8988T (cell line): ENCODE results near the gene TTC28.
"Not testable (repeated sequence)": the region's sequence is repeated elsewhere in the genome, so short reads cannot be mapped to it uniquely, and the experiment has no call there.

Experiments used
- DNase-seq: peaks from one replicate; pipeline ENCODE4 v3.0.0; 2011

The TTC28 gene

DNA sequence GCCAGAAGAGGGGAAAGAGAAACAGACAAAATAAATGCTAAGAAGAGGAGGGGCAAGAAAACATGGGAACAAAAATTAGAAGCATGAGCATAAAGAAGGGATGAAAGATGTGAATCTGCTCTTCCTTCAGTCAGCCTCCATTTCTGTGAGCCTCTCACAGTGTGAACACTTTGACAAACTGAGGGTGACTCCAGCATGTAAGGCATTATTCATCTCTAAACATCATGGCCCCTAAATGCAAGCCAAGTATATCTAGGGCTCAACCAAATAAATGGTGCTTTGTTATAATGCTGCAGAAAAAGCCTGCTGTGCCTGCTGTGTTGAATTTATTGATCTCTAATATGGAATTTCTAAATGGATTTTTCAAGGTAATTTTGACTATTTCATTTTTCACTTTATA is 281.3 kb downstream of the TTC28 start:
- DNase-seq = no peak

DNA sequence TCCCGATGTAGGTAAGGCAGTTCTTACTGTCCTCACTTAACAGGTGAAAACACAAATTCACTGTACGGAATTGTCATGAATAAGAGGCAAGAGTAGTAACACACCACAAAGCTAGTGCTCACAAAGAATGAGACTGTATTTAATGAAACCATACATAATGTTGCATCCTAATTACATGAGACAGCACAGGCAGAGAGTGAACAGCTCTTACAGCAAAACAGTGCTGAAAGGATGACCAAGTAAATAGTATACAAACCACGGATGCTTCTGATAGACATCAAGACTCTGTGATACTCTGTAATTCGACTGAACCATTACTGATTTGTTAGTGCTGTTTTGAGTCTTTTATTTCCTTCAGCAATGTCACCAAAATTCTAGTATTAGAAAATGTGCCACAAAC is 282.3 kb downstream of the TTC28 start:
- no peak for DNase-seq

DNA sequence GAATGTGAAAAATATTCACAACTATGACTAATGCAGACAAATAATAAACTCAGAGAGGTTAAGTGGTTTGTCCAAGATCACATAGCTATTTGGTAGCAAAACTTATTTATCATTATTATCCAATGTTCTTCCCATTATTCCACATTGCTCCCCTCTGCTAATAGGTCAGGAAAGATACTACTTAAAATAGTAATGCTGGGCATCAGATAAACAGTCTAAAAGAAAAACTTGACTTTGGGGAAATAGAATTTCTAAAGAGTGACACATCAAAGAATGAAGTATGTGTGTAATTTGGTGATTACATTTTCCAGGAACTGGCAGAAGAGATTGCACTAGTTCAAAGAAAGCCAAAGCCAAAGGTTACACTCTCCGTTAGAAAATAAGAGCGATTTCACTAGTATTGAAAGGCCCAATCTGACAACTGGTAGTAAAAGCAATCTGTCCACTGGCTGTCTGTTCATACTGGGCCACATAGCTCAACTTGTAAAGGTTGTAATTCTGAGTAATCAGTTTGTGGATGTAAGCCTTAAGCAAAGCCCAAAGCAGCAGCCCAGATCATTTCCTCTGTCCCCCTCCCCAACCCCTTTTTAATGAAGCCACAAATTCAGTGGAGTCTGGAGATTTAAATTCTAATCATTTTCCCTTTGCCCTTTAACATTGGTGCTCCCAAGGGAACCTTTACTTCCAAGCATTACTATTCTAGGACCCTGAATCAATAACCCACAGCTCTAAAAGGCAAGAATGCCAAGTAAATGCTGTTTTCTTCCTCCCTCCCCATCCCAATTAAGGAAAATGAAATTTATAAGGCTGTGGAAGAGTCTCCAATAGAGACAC is 283.5 kb downstream of the TTC28 start:
- no peak for DNase-seq

DNA sequence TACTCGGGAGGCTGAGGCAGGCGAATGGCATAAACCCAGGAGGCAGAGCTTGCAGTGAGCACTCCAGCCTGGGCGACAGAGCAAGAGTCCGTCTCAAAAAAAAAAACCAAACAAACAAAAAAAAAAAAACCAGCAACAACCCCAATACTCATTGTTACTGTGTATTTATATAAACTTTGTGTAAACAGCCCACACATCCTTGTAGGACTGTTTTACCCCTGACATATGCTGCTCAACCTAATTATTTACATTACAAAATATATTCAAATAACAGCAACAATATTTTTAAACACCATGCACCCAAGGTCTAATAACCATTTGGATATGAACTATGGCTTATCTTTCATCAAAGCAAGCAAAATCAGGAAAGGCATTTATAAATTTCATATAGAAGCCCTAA is 284.1 kb downstream of the TTC28 start:
- DNase-seq = no peak

DNA sequence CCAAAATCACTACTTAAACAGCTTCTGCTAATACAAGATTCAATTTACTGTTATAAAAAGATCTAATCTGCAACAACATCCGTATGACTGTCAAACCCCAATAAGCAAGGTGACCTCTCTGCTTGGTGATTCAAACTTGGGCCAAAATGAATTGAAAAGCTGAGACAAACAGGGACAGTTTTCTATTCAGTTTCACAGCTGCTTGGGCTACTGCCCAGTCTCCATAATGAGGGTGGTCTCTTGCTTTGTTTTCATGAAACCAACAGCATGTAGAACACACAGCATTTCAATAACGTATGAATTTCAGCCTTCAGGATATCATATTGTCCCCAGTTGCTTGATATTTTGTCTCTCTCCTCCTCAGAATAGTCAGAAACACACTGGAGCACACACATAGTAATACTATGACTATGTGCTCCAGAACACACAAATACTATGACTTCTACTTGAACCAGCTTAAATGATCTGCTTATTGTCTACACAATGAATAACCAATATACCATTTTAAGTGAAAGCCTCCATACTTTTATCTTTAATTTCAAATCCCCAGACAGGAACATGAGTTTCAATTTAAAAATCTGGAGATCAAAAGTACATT is 285.0 kb downstream of the TTC28 start:
- no peak for DNase-seq

DNA sequence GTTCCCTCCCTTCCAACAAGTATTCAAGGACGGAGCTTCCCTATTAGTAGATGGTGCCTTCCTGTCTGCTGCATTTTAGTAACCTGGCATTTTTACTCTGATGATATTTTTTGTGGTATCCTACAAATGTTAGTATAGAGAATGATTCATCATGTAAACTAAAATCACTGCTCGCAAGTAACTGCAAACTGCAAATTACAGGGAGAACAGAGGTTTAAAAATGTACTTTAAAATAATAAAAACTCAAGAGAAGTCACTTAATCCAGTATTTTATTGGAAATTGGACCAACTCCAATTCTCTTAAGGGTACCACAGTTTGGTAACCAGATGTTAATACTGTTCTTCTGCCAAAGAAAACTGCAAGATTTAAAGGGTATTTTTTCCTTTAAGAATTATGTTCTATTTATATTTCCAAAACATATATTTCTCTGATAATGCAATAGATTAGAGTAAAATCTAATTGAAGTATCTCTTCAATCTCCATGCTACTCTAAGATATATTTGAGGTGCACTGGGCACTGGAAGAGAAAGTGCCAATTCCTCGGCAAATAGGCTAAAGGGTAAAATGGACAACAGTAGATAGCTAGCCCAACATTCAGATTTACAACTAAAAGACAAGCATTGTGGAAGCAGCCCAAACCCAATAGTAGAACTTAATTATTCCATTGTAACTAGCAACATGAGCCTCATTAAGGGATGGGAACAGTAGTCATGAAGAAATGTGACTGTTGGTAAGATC is 298.0 kb downstream of the TTC28 start:
- no peak for DNase-seq

DNA sequence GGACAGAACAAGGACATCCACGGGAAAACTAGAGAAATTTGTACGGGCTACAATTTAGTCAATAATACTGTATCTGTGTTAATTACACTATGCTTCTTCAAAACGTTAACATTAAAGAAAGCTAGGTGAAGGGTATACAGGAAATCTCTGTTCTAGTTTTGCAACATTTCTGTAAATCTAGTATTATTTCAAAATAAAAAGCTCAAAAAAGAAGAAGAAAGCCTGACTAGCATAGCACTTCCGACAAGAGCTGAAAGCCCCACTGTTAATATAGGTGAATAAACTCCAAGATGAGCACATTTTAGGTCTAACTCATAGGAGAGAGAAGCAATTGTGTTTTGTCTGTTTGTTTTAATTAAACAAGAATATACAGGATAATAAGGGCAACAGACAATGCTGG is 299.7 kb downstream of the TTC28 start:
- no peak for DNase-seq

DNA sequence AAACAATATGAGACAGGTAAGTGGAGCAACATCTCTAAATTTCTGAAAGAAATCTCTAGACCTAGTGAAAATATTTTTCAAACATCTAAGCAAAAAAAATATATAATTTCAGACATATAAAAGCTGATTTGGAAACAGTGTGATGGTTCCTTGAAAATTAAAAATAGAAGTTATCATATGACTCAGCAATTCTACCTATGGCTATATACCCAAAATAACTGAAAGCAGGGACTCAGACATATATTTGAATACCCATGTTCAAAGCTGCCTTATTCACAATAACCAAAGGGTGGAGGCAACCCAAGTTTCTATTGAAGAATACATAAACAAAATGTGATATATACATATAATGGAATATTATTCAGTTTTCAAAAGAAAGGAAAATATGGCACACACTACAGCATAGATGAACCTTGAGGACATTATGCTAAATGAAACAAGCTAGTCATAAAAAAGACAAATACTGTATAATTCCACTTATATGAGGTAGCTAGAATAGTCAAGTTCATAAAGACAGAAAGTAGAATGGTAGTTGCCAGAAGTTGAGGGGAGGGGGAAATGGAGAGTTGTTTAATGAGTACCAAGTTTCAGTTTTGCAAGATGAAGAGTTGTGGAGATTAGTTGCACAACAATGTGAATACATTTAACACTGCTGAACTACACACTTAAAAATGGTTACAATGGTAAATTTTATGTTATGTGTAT is 300.4 kb downstream of the TTC28 start:
- DNase-seq = no peak

DNA sequence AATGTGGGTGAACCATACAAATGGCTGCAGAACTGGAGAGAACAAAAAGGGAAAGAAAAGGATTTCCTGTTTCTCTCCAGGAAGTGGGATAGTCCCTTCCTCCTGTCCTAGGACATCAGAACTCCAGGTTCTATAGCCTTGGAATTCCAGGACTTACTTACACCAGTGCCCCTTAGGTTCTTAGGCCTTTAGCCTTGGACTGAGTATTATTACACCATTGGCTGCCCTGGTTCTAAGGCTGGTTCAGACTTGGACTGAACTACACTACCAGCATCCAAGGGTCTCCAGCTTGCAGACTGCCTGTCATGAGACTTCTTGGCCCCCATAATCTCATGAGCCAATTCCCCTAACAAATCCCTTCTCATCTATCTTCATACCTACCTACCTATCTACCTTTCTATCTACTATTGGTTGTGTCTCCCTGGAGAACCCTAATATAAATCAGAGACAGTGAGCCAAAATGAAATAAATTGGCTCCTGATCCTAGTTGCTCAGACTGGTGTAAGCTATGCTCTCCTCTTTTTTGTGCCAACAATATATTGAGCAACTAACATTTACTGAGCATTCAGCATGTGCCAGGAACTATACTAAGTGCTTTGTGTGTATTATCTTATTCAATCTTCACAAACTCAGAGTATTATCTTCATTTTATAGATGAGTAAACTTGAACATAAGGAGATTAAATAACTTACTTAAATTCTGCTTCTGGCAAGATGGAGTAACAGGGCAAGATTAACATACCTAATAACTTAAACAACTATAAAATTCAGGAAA is 303.7 kb downstream of the TTC28 start:
- no peak for DNase-seq

DNA sequence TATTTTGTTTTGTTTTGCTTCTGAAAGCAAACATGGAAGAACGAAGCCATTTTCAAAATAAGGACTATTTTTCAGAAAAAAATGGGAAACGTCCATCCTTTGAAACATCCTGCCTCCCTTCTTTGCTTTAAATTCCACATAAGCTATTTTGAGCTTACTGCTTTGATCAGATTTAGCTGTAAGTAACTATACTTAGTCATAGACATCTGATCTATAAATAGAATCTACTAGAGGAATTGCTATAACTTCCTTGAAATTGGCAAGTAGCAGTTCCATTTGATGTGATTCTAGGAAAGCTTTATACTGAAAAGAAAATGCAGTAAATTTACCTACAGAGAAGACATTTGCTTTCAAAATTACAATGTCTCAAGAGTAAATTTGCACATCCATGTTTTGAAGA is 305.8 kb downstream of the TTC28 start:
- no peak for DNase-seq

DNA sequence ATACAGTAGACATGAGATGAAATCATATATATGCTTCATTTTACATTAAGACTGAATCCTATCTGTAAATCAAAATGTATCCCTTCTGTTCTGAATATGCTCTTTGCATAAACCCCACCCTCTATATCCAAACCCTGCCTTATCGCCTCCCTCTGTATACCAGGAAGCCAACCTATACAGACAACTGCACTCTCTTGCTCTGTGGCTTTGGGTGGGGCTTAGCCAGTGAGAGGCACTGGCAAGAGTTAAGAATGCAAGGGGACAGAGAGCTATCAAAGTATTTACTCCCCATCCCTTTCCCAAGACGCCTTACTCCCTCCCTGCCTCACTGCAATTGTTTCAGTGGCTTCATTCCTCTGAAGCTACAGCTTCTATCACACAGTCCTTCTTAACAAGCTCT is 309.8 kb downstream of the TTC28 start:
- DNase-seq = no peak

DNA sequence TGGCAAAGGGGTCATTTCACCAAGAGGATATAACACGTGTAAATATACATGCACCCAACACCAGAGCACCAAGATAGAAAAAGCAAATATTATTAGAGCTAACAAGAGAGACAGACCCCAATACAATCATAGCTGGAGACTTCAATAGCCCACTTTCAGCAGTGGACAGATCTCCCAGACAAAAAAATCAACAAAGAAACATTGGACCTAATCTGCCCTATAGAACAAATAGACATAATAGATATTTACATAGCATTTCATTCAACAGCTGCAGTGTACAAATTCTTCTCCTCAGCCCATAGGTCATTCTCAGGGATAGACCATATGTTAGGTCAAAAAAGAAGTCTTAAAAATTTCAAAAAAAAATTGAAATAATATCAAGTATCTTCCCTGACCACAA is 312.8 kb downstream of the TTC28 start:
- no peak for DNase-seq

- DNase-seq = no peak
These were observed 314.3 kb downstream of the TTC28 start for GRCh38 chr22:28365371-28365770.

- DNase-seq = not testable (repeated sequence)
These were observed 315.5 kb downstream of the TTC28 start for GRCh38 chr22:28364105-28364504.

DNA sequence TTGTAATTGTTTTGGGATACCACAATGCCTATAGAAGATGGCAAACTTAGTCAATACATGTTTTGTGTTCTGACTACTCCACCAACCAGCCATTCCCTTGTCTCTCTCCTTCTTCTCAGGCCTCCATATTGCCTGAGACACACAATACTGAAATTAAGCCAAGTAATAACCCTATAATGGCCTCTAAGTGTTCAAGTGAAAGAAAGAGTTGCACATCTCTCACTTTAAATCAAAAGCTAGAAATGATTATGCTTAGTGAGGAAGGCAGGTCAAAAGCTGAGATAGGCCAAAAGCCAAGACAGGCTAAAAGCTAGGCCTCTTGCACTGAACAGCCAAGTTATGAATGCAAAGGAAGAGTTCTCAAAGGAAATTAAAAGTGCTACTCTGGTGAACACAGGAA is 318.7 kb downstream of the TTC28 start:
- DNase-seq = no peak

- no peak for DNase-seq
These were observed 321.3 kb downstream of the TTC28 start for GRCh38 chr22:28358312-28358711.

GRCh38 chr22:28357193-28357592 is 322.4 kb downstream of the TTC28 start:
- DNase-seq = no peak

- no peak for DNase-seq
These were observed 328.2 kb downstream of the TTC28 start for GRCh38 chr22:28351476-28351875.

GRCh38 chr22:28348613-28349609 is 330.7 kb downstream of the TTC28 start:
- DNase-seq = no peak

GRCh38 chr22:28346308-28346707 is 333.3 kb downstream of the TTC28 start:
- DNase-seq = no peak
